GM21619 (cell line): ENCODE measurements around the gene ZNF219.

Source experiments
- ATAC-seq: cut with Tn5 transposase; IDR thresholded peaks from one replicate; pipeline ENCODE4 v1.9.1; 2021; ENCODE audit not compliant: unreplicated experiment

ZNF219 gene

DNA sequence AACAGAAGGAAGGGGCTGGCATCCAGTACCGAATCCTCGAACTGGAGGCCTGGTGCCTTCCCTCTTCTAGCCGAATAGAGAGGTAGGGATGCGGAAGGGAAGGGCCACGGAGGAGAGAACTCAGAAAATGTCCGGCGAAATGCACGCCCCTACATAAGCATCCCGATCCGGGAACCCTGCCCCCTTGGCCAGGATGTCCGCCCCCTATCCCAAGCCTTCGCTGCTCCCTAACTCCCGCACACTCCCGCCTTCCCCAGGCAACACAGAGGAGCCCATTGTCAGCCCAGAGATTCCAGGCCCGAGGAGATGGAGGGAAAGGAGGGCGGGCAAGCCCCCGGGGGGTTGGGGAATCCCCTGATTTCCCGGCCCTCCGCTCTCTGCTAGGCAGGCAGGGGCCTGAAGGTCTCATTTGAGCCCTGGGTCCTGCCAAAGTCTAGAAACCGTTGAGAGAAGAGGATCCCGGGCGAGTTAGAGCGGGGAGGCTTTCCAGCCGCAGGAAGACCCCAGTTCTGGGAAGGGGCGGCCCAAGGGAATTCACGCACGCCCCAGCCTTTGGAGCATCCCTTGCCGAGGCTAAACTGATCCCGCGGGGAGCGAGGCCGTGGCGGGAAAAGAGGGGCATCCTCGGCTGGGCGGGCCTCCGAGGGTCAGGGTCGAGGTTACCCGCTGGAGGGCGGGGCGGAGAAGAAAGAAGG lies 28.9 kb downstream of the ZNF219 start:
- ATAC-seq, result no peak

GRCh38 chr14:21068521-21069387 lies 29.7 kb downstream of the ZNF219 start:
- ATAC-seq, result no peak

DNA sequence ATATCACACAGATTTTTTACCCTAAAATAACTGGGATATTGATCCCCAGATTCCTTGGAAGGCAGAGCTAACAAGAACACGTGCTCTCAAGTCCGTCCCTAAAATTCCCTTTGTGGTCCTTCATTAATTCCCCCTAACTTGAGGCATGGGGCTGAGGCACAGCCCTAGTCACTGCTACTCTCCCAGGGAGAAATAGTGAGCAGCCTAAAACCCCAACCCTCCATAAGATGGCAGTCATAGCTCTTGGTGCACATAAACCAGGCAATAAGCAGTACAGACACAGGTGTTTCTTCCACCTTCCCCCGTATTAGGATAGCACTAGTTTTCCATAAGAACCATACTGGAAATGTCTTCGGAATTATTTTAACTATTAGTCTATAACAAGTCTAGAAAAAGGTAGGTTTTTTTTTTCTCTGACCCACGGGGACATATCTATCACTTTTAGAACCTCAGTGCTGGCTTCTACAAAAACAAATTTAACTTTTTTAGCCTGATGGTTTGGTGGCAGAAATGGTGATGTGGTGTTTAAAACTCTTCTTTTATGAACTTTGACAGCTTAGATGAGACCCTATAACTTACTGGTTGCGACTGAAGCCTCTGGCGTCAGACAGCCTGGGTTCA lies 31.5 kb downstream of the ZNF219 start:
- no peak for ATAC-seq

GRCh38 chr14:21063479-21063878 lies 35.0 kb downstream of the ZNF219 start:
- ATAC-seq, result no peak

DNA sequence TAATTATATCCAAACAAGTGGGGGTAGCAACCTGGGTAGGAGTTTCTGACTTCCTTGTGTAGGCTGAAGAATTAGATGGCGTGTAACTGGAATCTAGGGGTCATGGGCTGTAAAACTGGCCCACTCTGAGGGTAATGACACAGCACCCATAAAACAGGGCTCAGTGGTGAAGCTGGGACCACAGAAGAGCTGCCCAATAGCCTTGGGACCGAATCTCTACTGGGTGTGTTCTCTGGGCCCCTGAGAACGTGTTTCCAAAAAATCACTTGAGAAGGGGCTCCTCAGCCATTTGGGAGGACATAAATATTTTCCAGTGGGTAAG lies 37.1 kb downstream of the ZNF219 start:
- no peak for ATAC-seq

GRCh38 chr14:21060614-21061346 lies 37.7 kb downstream of the ZNF219 start:
- ATAC-seq, result no peak

DNA sequence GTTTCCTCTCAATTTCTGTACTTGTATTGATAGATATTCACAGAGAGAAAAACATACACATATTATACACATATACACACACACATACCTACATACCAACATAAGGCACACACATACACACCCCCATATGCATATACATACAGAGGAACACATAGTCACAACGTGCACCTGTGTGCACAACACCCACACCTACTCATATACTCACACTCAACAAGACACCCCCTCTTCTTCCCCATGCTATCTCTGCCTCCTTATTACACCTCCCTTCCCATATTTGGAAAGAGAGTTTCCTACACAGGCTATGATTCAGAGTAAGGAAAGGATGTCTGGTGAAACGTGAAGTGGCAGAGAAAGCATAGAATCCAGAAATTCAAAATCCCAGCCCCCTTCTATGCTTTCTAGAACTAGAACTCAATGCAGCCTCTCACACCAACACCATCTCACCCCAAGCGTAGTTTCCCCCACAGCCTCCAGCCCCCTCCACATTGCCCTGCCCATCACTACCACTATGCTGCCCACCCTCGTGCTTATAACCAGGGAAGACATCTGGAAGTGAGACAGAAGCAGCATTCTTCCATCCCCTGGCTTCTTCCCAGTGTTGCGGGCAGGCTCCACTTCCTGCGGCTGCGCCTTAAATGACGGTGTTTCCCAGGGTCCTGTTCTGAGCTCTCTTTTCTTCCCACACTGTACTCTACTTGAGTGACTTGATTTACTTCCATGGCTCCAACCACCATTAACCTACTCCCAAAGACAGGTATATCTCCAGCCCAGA lies 38.4 kb downstream of the ZNF219 start:
- ATAC-seq, result no peak

GRCh38 chr14:21058903-21059302 lies 39.6 kb downstream of the ZNF219 start:
- no peak for ATAC-seq

- no peak for ATAC-seq
These were observed 40.4 kb downstream of the ZNF219 start, which contains the start of gene RNASE8 for GRCh38 chr14:21057803-21058675. RNASE8 (plus strand) TSS chr14:21057822; CDS start chr14:21057893, 71 bp downstream.

GRCh38 chr14:21056520-21057163 lies 41.8 kb downstream of the ZNF219 start:
- no peak for ATAC-seq

DNA sequence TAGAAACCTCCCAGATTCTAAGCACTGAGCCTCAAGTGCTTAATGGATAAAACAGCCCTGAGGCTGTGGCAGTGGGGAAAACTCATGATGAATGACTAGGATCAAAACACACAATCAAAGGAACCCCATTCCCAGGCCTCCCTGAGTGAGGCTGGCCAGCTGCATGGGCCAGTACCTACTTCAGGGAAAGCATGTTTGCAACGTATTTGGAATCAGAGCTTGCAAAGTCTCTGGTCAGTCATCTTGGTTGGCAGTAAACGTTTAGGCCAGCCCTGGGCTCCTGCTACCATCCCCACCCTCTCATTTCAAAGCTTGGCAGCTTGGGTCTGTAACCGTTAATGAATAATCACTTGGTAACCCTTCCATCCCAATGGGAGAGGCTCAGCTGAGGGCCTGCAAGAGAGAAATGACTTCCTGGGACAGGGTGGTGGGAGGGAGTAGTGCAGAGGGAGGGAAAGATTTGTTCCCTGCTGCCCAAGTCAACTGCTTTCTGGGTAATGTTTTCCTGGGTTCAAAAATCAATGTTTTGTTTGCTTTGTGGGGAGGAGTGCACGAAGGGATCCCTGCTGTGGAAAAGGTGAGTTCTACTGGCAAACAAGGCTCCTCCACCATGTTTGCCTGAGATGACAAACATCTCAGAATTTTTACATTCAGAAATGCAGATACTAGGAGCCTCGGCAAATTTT lies 42.9 kb downstream of the ZNF219 start:
- no peak for ATAC-seq

GRCh38 chr14:21054768-21055145 lies 43.7 kb downstream of the ZNF219 start:
- ATAC-seq, result no peak

DNA sequence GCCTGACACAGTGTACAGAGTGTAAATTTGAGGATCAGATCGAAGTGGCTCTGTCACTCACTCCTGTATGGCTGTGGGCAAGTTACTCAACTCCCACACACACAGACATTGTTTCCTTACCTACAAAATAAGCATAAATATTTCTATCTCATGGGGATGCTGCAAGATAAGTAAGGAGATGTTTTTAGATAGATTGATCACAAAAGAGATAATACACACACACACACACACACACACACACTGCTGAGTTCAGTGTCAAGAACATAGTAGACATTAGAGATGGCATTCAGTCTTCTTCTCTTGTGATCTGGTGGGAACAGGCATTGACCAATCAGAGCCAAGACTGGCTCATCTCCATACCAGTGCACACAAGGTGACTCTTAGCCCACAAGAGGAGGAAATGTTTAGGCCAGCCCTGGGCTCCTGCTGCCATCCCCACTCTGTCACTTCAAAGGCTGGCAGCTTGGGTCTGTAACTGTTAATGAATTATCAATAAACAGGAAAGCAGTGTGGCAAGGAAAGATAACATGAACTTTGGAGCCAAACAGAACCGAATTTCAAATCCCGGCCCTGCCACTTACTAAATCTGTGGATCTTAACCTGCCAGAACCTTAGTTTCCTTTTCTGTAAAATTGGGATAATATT lies 44.2 kb downstream of the ZNF219 start:
- no peak for ATAC-seq

- ATAC-seq, result no peak
These were observed 45.0 kb downstream of the ZNF219 start for GRCh38 chr14:21053184-21054122.

DNA sequence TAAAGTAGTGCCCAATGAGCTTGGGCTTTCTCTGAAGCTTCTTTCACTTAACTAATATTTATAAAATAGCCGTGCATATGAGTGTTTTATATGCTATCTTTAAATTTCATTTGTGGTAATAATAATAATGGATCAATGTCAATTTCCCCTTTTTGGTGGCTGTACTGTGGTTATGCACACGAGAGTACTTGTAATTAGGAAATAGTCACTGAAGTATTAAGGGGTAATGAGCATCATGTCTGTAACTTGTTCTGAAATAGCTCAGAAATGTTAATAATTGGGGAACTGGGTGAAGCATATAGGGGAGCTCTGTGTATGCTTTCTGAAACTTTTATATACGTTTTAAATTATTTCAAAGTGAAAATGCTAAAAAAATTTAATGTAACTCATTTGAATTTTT lies 47.9 kb downstream of the ZNF219 start:
- no peak for ATAC-seq

- no peak for ATAC-seq
These were observed 49.2 kb downstream of the ZNF219 start for GRCh38 chr14:21049271-21049673.

- ATAC-seq, result no peak
These were observed 49.8 kb downstream of the ZNF219 start for GRCh38 chr14:21048638-21049037.
